K562 (cell line): Measurements from ENCODE around the gene ARMC7. TPM values are rescaled to one million over a fixed set of nuclear protein-coding genes. Genes with fewer than 3 reads are reported as not detected.

Experiments used
- KHSRP ChIP-seq: fragments of 450-650 bp; IDR thresholded peaks from 2 replicates; pipeline ENCODE4 v1.6.1; 2017
- ZNF318 ChIP-seq, 2 experiments: fragments of 450-650 bp; IDR thresholded peaks; 2 replicates each; pipeline ENCODE4 v1.6.1; 2016; ENCODE audit warnings: mild to moderate bottlenecking in 2 of 2, borderline replicate concordance in 1 of 2, low read depth in 1 of 2, moderate library complexity in 1 of 2
- polyA plus RNA-seq, 8 experiments: library from polyadenylated mRNA; depleted of rRNA in 4 of 8; stranded (reverse) in 5 of 8; unstranded in 3 of 8; fragments of >200 nt; fragmentation: Nextera tagmentation in 2 of 8; fragmentation: Illumina TruSeq in 1 of 8; extraction: Ambion mirVana in 2 of 8; extraction: Trizol in 1 of 8; gene quantifications; 2 replicates each; pipeline versions ENCODE4 v1.2.1 to v1.2.3, GENCODE V29; 2011 to 2014; ENCODE audit warnings: inconsistent platforms in 1 of 8, missing spikeins in 1 of 8
- total RNA-seq, 7 experiments: library from RNA; depleted of rRNA in 6 of 7; stranded (reverse); fragments of >200 nt in 6 of 7; fragmentation: Illumina TruSeq in 2 of 7; extraction: Trizol in 2 of 7; gene quantifications; 2 replicates each; pipeline versions ENCODE4 v1.2.1 to v1.2.3, GENCODE V29; 2011 to 2021; ENCODE audit warnings: low replicate concordance in 1 of 7

The ARMC7 gene
- total and polyA plus RNA-seq, 9 of the 15 experiments (the other 6 are each of a cell fraction or from before 2014, with no cell fraction given): 1.4 to 15.2 (median 5.9) TPM

GRCh38 chr17:75081611-75082540 lies 27.9 kb upstream of the ARMC7 start (continued):
- TF ChIP-seq ZNF318 (IDR thresholded peaks at IDR 0.05; ENCODE audit: borderline replicate concordance in 1 of 2, low read depth in 1 of 2): no peak
- TF ChIP-seq KHSRP: no peak
- TF ChIP-seq, all 486 proteins: peak for 0
